ENCODE data around the gene NXPE3. TPM values are rescaled to one million over a fixed set of nuclear protein-coding genes. Genes with fewer than 3 reads are reported as not detected.

The NXPE3 gene
- total RNA-seq, 3 donors from 2014 or later = 1.7 to 15.1 (median 3.8) TPM

DNA sequence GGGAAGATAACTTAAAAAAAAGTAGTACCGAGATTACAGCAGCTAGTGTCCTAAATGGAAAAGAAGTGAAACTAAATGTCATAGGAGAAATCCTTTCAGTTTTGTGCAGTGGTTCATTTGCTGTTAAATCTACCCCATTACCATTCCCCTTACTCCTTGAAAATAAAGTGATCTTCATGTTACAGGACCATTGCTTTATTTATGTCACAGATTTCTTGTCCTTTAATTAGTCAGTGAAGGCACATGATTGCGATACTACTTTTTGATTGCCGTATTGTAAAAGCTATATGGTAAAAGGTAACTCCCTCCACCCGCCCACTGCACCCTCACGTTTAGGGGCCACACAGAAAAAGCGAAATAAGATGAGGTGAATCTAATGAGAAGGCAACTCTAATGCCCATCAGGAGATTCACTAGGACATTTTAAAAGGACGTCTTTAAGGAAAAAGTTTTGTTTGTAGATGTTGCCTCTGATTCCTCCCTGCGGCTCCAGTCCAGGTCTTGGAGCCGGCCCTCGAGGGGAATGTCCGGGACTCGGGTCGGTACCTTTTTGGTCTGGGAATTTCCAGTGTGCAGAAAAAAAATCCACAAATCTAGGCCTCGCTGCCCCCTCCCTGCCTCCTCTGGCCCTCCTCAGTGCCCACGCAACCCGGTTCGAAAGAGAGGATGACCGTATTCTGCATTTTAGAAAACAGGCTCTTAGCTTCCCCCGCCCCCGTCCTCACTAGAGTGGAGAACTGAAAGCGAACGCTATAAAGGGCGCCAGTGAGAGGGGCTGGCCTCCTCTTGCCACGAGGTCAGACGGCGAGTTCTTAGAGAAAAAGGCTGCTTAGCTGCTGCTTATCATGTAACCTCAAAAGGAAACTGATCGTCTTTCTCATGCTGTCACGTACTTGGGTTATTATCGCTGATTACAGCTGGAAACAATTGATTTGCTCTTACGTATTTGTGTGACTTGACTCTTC is 48.5 kb downstream of the NXPE3 start:
- peak overlapping the region; percentile 42 for H3K4me3 ChIP-seq
- ATAC-seq (peak; percentile 90), DNase-seq (peak; percentile 78 to 86 (median 81))
- intact Hi-C loops (cut with DNase I, micrococcal nuclease) = no loop called here
- peaks cover 17% of the 10 kb centered on the region for H3K4me1 ChIP-seq (ENCODE audit: low read depth)
- no peaks in the 10 kb centered on the region for H3K36me3 ChIP-seq (ENCODE audit: low read depth)
- TF ChIP-seq, protein P1, sequence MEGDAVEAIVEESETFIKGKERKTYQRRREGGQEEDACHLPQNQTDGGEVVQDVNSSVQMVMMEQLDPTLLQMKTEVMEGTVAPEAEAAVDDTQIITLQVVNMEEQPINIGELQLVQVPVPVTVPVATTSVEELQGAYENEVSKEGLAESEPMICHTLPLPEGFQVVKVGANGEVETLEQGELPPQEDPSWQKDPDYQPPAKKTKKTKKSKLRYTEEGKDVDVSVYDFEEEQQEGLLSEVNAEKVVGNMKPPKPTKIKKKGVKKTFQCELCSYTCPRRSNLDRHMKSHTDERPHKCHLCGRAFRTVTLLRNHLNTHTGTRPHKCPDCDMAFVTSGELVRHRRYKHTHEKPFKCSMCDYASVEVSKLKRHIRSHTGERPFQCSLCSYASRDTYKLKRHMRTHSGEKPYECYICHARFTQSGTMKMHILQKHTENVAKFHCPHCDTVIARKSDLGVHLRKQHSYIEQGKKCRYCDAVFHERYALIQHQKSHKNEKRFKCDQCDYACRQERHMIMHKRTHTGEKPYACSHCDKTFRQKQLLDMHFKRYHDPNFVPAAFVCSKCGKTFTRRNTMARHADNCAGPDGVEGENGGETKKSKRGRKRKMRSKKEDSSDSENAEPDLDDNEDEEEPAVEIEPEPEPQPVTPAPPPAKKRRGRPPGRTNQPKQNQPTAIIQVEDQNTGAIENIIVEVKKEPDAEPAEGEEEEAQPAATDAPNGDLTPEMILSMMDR (IDR thresholded peaks at IDR 0.05) = no peak
- H3K9me3 ChIP-seq = no peaks in the 10 kb centered on the region

GRCh38 chr3:101828276-101828675 is 49.3 kb downstream of the NXPE3 start:
- intact Hi-C loops (cut with DNase I, micrococcal nuclease) = no loop called here
- DNase-seq = no peak
- ATAC-seq = no peak
- Histone ChIP-seq H3K9me3 (no peaks in the 10 kb centered on the region), H3K4me3 (no peak overlapping the region), H3K4me1 (ENCODE audit: low read depth) (peaks cover 17% of the 10 kb centered on the region), H3K36me3 (ENCODE audit: low read depth) (no peaks in the 10 kb centered on the region)
- TF ChIP-seq, protein P1 (IDR thresholded peaks at IDR 0.05) = no peak

DNA sequence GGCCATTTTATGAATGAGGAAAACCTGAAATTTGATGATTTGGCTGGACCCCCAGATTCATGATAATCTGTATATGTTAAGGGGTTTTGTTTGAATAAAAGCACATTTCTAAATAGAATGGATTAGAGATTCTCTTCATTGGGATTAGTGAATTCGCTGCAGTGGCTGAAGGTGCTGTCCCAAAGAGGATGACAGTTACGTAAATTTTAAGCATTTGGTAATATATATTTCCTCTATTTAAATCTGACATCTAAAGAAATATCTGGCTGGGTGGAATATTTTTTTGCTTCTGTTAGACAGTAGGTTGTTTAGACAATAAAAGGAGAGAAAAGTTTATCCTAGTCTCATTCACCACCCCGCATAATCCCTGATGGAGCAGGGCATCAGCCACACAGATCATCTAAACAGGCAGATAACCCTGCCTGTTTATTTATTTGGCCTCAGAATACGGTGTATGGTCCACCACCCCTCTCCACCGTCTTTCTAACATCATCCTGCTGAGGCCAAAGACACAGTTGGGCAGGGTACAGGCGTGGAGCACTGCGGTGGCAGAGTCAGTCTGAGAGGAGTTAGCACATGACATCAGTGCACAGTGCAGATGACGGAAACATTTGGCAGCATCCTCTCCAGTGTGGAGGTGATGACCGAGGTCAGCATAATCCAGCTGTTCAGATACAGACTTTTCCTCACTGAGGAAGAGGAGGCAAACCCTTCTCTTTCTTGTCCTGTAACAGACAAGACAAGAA is 49.9 kb downstream of the NXPE3 start:
- Histone ChIP-seq H3K4me1 (ENCODE audit: low read depth) (peaks cover 23% of the 10 kb centered on the region), H3K4me3 (no peak overlapping the region), H3K36me3 (ENCODE audit: low read depth) (no peaks in the 10 kb centered on the region), H3K9me3 (no peaks in the 10 kb centered on the region)
- TF ChIP-seq, protein P1 (IDR thresholded peaks at IDR 0.05) = no peak
- peak; percentile 68 for ATAC-seq
- intact Hi-C loops (cut with DNase I, micrococcal nuclease) = no loop called here
- peak; percentile 51 to 70 (median 62) for DNase-seq

DNA sequence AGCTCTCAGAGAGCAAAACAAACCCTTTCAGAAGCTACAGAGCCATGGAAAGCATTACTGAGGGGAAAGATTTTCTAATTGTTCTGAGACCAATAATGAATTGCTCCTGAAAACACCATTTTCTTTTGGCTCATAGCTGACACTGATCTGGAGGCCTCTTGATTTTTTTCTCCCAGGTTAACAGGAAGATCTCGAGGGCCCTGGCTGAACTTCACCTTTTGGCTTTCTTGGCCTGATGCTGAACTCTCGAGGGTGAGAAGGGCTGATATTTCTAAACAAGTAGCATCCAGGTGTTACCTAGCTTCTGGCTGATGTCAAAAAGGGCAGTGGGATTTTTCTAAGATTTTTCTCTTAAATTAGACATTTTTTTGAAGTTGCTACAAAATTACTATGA is 50.4 kb downstream of the NXPE3 start:
- peaks cover 26% of the 10 kb centered on the region for H3K4me1 ChIP-seq (ENCODE audit: low read depth)
- H3K4me3 ChIP-seq = no peak overlapping the region
- ATAC-seq (no peak), DNase-seq (no peak)
- intact Hi-C loops (cut with DNase I, micrococcal nuclease) = no loop called here
- TF ChIP-seq, protein P1 (IDR thresholded peaks at IDR 0.05) = no peak
- H3K9me3 ChIP-seq = no peaks in the 10 kb centered on the region
- H3K36me3 ChIP-seq (ENCODE audit: low read depth) = no peaks in the 10 kb centered on the region

DNA sequence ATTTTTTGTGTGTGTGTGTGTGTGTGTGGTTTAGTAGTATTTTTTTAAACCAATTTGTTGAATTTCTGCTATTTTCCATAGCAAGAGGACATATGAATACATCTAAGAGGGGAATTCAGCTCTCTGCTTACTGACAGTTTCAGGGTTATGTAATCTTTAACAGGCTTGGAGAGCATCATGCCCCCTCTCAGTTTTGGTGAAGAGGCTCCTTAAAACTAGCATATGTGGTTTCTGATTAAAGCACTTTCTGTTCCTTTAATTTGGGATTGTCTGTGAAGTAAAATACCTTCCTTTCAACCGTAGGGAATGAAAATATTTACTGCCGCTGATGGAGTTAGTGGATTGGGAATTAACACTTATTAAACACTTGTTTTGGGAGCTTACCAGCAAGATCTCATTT is 50.9 kb downstream of the NXPE3 start:
- intact Hi-C loops (cut with DNase I, micrococcal nuclease) = no loop called here
- ATAC-seq = no peak

More for the DNA sequence above, 50.9 kb downstream of the NXPE3 start:
- no peak for DNase-seq
- Histone ChIP-seq H3K36me3 (ENCODE audit: low read depth) (no peaks in the 10 kb centered on the region), H3K4me3 (no peak overlapping the region), H3K4me1 (ENCODE audit: low read depth) (peaks cover 26% of the 10 kb centered on the region), H3K9me3 (no peaks in the 10 kb centered on the region)
- TF ChIP-seq, protein P1 (IDR thresholded peaks at IDR 0.05) = no peak

Measured in mucosa of descending colon (tissue), 3 donors.